SK-N-MC (cell line): ENCODE results near the gene RGN.

Source experiments
- FOXP2 ChIP-seq: optimal IDR thresholded peaks from 2 replicates; pipeline ENCODE3; 2011; ENCODE audit warnings: mild to moderate bottlenecking, moderate library complexity; ENCODE audit not compliant: insufficient read depth; ENCODE audit errors: extremely low read length, control extremely low read depth
- POLR2AphosphoS5 ChIP-seq: IDR thresholded peaks from 2 replicates; pipeline ENCODE4 v1.6.1; 2012; ENCODE audit warnings: mild to moderate bottlenecking, low read depth, low read length, borderline replicate concordance

- TF ChIP-seq POLR2AphosphoS5: no peak
- no peak for TF ChIP-seq FOXP2
Observed at GRCh38 chrX:47063179-47063578, 15.1 kb upstream of the RGN start.
